DMS 273 (cell line): ENCODE results near the gene AKR1C2.
"Not testable (repeated sequence)": the region's sequence is repeated elsewhere in the genome, so short reads cannot be mapped to it uniquely, and the experiment has no call there.

Experiments
- DNase-seq: peaks from one replicate; lab custom pipeline; 2025; ENCODE audit not compliant: unreplicated experiment; lab: John Stamatoyannopoulos, UW

AKR1C2 gene

DNA sequence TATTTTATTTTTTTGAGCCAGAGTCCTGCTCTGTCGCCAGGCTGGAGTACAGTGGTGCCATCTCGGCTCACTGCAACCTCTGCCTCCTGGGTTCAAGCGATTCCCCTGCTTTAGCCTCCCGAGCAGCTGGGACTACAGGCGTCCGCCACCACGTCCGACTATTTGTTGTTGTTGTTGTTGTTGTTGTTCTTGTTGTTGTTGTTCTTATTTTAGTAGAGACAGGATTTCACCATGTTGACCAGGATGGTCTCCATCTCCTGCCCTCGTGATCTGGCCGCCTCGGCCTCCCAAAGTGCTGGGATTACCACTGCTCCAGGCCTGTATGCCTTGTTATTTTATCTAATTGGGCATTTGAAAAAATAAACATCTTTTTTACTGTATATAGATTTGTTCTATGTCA is 42.1 kb downstream of the AKR1C2 start:
- not testable (repeated sequence) for DNase-seq

DNA sequence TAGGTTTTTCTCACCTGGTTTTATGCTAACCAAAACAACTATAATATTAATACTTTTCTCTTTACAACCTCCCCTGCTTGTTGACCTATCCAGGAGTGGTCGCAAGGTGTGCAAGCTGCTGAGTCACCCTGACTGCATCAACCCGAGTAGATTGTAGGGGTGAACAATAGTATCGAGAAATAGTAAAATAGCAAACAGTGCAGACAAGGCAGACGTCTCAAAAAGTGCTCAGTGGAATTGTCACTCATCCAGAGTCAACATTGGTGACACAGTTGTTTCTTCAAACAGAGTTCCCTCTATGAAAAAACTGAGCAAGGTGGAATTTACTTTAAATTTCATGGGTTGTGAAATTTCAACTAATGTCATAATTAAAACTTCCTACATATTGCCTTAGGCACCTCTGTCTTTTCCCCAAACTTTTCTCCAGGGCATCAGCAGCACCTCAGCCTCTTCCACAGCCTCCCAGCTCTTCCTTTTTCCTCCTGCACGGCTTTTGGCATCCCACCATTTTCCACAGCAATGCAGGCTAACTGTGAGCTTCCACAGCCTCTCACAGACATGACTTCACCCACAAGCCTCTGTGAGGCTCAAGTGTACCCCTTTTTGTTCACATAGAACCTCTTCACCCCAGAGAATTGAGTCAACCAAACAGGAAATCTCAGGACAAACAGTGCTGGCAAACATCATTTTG is 46.6 kb downstream of the AKR1C2 start:
- not testable (repeated sequence) for DNase-seq

DNA sequence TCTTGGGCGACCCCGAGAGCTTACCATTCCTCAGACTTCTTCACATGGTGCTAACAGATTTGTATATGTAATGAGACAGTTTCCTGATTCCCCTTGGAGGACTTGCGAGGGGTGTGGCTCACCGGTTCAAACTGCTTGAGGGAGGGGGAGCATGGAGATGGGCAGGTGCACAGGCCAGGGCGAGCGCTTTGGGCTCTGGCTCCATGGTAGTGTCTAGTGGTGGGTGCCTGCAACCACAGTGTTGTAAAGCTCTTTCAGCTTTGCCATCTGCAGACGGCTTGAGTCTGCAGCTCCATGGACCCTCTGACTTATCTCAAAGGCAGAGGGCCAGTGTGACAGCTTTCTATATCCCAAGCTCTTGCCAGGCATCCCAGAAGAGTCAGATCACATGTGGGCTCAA is 47.6 kb downstream of the AKR1C2 start:
- DNase-seq = not testable (repeated sequence)

DNA sequence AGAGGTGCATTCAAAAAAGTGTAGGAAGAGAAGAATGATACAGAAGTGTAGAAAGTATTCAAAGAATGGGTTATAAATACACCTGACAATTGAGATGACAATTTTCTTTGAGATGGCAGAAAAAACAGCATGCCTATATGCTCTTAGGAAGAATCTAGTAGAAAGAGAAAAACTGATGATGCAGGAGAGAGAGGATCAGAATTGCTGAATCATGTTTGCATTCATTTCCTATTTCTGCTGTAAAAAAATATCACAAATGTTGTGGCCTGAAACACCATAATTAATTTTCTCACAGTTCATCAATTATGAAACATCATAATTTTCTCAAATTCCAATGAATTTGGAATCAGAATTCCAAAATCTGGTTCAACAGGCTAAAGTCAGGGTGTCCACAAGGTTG is 50.3 kb downstream of the AKR1C2 start:
- no peak for DNase-seq

DNA sequence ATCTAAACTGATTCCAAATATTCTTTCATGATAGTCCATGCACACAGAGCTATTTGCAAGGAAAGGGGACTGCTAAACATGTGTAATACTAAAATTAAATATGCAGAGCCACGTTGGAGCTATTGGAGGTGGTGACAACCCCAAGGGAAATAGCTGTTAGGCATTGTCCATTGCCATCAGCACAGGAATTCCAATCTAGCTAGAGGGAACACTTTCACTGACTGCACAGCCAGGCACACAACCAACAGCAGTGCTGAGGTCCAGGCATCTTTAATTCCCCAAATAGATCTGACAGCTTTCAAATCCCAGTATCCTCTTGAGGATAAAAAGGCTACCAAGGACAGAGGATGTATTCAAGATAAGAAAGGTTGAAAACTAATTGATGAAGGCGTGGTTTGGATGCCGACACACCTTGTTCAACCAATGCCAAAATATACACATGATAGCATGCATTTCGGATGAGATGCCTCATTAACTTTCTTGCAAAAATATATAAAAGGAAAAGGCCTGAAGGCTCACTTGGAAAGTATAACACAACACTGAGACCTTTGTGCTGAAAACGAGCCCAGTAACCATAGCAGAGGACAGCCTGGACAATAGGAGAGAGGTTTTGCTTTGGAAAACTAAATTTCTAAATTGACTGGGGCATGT is 52.0 kb downstream of the AKR1C2 start:
- DNase-seq = not testable (repeated sequence)

DNA sequence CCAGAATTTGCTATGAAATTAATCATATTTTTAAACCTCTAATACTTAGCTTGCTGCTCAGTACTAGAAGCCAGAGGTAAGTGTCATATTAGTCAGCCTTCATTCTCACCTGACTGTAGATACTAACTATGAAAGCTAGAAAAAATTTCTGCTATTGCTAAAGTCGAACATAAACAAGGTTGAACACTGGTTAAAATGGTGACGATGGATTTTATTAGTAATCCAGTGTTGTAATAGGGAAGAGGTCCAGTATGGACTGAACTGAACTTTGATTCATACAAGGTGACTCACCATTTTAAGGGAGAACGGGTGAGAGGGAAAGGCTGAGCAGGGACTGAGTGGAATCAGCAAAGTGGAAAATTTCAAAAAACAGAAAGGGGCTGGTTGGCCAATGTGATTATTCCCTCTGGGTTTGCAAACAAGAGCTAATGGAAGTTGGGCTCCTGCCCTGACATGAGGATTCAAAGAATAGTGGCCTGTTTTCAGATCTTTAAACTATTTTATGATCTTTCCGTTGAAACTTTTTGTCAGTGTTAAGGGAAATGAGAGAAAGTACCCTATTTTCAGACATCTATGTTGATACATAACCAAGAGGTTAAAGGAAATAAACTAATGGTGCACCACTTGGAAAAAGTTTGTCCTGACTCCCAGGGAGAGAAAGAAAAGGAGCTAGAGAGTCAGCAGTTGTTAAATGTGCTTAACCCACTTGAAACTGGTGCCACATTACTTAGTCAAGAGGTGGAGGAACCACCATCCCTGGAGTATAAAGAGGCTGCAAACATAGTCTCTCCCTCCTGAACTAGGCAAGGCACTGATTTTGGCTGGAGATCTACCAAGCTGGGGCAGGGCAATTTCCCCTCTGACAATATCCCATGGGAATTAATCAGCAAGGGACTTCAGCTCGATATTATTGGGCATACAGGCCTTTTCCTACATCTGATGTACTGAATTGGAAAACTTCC is 55.7 kb downstream of the AKR1C2 start:
- no peak for DNase-seq

DNA sequence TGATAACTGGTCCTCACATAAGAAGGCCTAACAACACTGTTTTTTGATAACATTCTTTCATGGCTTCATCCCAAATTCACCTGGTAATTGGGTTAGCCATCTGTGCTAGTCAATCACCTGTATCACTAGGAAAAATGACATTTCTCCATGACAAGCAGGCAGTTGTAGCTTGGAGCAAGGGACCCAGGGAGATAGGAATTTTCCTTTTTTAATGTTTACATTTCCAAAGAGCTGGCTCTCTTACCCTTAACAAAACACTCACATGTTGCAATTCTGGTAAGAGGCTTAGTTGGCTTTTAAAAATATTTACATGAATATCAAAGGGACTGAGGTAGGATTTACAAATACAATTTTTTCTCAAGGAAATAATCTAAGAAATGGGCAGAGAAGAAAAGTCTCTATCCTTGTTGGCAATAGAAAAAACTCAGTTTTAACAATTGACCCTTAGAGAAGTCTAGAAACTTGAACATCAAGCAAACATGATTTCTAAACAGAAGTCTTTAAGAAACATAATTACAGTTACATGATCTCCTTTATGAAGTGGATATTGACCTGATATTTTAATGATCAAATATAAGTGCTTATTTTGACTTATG is 56.5 kb downstream of the AKR1C2 start:
- DNase-seq = no peak

DNA sequence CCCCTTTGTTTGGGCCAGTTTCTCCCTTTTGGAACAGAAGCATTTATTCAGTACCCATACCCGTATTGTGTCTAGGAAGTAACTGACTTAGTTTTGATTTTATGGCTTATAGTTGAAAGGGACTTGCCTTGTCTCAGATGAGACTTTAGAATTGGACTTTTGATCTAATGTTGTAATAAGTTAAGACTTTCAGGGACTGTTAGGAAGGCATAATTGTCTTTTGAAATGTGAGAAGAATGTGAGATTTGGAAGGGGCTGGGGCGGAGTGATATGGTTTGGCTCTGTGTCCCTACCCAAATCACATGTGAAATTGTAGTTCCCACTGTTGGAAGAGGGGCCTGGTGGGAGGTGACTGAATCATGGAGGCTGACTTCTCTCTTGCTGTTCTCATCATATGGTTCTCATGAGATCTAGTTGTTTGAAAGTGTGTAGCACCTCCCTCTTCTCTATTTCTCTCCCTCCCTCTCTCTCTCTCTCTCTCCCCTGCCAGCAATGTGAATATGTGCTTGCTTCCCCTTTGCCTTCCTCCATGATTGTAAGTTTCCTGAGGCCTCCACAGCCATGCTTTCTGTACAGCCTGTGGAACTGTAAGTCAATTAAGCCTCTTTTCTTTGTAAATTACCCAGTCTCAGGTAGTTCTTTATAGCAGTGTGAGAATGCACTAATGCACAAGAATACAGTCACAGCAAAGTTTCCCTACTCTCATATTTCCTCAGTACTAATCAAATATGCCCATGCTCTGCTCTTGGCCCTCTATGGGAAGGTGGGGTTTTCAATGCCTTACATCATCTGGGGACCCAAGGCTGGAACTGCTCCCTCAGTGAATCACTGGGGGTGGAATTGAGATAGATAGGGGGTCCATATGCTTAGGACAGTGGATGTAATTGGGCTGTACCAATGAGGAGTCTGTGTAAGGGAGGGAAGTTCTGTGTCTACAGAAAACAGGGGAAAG is 57.6 kb downstream of the AKR1C2 start:
- no peak for DNase-seq

DNA sequence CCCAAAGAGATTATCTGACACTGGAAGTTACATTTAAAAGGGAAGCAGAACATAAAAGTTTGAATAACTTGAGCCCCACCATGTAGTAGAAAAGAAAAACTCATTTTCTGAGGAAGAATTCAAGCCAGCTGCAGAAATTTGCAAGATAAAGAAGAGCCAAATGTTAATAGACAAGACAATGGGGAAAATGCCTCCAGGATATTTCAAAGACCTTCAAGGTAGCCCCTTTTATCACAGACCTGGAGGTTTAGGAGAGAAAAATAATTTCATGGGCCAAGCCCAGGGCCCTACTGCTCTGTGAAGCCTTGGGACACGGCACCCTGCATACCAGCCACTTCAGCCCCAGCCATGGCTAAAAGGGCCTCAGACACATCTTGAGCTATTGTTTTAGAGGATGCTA is 58.8 kb downstream of the AKR1C2 start:
- DNase-seq = no peak

DNA sequence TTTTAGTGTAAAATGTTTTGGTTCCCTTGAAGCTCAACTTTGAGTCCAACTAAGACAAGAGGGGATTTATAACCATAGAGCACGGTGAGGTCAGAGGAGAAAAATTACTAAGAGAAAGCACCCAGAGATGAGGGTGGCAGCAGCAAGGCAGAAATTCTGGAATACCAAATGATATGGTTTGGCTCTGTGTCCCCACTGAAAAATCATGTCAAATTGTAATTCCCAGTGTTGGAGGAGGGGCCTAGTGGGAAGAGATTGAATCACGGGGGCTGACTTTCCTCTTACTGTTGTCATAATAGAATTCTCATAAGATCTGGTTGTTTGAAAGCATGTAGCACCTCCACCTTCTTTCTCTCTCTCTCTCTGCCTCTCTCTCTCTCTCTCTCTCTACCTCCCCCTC is 59.8 kb downstream of the AKR1C2 start:
- DNase-seq = no peak

DNA sequence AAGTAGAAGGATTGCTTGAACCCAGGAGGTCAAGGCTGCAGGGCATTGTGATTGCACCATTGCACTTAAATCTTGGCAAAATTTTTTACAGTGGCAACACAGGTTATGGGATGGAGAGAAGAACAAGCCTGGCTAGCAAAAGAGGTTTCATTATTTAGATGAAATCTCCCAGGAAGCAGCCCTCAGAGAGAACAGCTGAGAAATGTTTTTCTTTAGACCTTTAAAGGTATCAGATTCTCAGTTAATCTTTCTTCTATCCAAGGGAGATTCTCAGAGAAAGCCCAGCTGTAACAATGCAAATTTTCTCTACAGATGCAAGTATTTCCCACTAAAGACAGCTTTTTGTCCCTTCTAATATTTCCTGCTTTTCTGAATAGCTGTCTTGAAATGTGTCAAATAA is 60.2 kb downstream of the AKR1C2 start:
- DNase-seq = not testable (repeated sequence)

DNA sequence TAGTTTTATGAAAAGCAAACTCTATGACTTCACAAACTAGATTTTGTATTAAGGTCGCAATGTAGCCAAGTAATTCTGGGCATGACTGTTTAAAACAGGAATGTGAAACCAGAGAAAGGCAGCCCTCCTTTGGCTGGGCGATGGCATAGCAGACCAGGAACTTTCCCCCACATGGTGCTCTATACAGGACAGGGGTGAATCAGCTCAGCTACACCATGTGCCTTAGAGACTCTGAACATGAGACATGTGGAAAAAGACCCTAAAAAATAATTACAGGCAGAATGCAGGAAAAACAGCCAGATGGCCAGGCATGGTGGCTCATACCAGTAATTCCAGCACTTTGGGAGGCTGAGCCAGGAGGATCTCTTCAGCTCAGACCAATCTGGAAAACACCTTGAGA is 60.7 kb downstream of the AKR1C2 start:
- peak; percentile 12 for DNase-seq

DNA sequence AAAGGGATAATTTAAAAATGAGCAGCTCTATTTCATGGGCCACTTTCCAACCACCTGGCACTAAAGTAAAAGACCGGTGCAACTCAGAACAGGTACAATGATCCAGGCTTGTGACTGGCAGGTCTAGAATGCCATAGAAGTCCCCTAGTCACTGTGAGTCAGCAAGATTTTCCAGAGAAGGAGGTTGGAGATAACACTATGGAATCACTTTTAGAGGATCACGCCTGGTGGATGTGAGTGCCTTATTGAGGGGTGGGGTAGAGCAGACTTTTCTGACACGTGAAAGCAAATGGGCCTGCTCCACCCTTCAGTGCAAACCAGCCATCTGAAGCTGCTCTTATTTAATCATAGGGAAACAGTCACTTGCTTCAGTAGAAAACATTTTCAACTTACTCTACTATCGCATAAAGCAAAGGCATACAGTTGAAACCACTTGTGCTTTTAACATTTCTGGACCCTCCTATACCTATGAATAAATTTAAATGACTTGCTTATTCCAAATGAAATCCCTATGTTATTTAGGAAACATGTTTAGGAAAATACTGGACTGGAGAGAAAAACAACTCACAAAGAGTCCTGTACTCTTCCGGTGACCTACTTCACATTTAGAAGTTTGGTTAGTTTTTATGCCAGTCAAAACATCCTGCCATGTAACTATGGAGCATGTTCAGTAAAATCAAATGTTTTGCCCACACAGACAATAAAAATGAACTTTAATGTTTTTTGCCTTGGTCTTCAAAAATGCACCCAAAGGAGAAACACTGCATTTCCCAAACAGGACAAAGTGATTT is 61.9 kb downstream of the AKR1C2 start:
- no peak for DNase-seq

DNA sequence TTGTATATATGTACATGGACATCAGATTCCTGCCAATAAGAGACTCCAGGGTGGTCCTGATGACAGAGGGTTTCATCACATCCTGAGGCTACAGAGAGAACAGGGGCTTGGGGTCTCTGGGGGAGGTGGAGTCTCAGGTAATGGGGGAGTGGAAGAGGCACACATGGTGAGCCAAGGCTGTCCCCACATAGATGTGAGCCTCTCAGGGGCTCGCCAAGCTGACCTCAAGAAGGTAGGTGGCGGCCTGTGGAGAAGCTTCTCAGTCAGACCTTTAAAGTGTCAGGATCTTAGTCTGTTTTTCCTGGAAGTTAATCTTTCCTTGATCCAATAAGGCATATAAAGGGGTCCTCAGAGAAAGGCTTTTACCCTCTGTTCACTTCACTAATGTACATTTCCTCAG is 62.7 kb downstream of the AKR1C2 start:
- not testable (repeated sequence) for DNase-seq

DNA sequence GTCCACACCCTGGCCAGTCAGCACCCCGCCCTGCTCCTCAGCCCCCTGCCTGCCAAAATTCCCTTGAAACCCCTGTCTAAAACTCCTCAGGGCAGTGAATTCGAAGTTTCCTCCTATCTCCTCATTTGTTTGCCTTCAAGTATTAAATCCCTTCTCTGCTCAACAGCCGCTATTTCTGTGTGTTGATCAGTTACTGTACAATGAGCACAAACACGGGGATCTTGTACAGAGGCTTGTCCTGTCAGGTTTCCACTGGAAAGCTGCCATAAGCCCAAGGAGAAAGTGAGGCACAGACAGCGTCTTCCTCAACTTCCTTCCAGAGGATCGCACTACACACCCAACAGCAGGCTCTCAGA is 63.6 kb downstream of the AKR1C2 start:
- not testable (repeated sequence) for DNase-seq

DNA sequence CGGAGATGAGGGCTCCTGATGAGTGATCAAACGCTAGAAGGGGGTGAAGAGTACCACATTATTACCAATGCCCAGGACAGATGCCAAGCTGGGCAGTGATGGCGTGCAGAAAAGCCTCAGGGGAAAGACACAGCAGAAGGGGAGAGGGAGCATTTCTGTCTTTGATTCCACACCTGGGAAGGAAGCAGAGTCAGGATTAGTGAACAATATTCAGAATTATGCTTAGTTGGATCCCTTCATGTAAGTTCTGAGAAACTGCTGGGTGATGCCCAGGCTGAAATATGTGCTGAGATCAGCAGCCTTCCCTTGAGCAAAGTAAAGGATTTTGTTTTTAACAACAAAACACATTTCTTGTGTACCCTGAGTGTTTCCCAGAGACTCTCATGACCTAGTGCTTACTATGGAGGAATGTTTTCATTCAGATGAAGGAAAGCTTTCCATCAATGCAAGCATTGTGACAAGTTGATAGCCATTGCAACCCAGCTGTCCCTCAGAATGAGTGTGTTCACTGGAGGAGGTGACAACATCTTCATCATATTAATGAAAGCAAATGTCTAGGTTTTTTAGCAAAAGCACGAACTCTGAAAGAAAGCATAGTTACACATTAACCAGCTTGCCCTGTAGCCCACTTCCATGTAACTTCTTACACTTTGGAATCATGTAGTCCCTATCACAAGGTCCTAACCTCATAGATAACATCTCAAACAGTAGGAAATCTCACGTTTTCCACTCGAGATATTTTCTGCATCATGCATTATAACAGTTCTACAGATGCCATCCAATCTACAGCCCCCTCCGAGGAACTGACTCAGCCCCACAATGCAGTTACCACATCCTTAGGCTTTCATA is 64.2 kb downstream of the AKR1C2 start:
- no peak for DNase-seq
